ENCODE results near the gene MISP3. TPM values are rescaled to one million over a fixed set of nuclear protein-coding genes. Genes with fewer than 3 reads are reported as not detected.

The MISP3 gene
- total RNA-seq, 2 donors from 2014 or later: 1.5 to 4.1 TPM

- peak; percentile 36 for ATAC-seq (replicated peaks)
- Mint-ChIP-seq H3K27ac (peak overlapping the region; percentile 98), H3K9me3 (no peaks in the 10 kb centered on the region), H3K36me3 (ENCODE audit: low read depth) (peaks cover 13% of the 10 kb centered on the region), H3K4me1 (peaks cover 3% of the 10 kb centered on the region), H3K4me3 (peak overlapping the region; percentile 93), H3K27me3 (no peaks in the 10 kb centered on the region)
Observed at GRCh38 chr19:14081797-14082674, 9.4 kb downstream of the MISP3 start.

DNA sequence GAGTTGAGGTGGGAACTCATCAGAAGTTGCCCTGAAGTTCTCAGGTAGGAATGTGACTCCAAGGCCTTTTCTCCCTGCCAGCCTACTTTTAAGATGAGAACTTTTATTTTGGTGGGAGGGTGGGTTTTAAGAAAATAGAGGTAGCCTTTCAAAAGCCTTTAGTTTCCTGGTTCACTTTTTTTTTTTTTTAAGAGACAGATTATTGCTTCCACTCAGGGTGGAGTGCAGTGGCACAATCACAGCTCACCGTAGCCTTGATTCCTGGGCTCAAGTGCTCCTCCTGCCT, 10.0 kb downstream of the MISP3 start:
- peak overlapping the region; percentile 98 for H3K27ac Mint-ChIP-seq
- ATAC-seq (replicated peaks): no peak
- peaks cover 3% of the 10 kb centered on the region for H3K4me1 Mint-ChIP-seq
- no peaks in the 10 kb centered on the region for H3K9me3 Mint-ChIP-seq
- H3K27me3 Mint-ChIP-seq: no peaks in the 10 kb centered on the region
- peaks cover 18% of the 10 kb centered on the region for H3K36me3 Mint-ChIP-seq (ENCODE audit: low read depth)
- peak overlapping the region; percentile 93 for H3K4me3 Mint-ChIP-seq

DNA sequence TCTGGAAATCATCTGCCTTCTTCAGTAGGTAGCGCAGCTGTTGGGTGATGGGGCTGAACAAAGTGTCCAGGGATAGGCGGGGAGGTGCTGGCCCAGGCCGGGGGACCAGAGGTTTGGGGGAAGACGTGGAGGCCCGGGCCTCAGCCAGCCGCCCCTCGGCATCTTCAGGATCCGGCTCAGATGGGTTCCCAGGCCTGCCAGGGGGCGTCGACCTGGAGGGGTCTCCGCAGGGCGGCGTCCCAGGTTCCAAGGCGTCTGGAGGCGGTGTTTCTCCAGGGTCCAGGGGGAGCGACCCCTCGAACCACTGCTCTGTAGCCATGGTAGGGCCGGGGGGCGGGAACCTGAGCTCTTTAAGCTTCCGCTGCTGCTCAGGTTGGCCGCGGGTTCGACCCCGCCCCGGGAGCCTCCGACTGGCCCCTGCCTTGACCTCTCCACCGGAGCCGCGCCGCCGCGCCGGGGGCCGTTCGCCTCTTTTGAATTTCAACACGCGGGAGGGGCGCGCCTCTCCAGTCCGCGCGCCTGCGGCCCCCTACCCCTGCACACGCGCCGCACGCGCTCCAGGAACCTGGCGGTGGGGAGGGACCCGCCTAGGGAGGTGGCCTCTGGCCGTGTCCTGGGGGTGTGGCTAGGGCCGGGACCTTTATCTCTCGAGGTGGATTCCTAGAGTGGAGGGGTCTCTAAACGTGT, 12.9 kb downstream of the MISP3 start, which contains the start of gene C19orf67:
C19orf67 (minus strand) TSS at position 475 of the 687 bp plus-strand sequence; CDS start at position 319, 156 bp downstream.
- Mint-ChIP-seq H3K4me1 (peaks cover 9% of the 10 kb centered on the region), H3K36me3 (ENCODE audit: low read depth) (peaks cover 37% of the 10 kb centered on the region), H3K4me3 (no peak within 1 kb of the TSS), H3K27me3 (no peaks in the 10 kb centered on the region), H3K27ac (no peak within 1 kb of the TSS), H3K9me3 (no peaks in the 10 kb centered on the region)
- no peak for ATAC-seq (replicated peaks)

DNA sequence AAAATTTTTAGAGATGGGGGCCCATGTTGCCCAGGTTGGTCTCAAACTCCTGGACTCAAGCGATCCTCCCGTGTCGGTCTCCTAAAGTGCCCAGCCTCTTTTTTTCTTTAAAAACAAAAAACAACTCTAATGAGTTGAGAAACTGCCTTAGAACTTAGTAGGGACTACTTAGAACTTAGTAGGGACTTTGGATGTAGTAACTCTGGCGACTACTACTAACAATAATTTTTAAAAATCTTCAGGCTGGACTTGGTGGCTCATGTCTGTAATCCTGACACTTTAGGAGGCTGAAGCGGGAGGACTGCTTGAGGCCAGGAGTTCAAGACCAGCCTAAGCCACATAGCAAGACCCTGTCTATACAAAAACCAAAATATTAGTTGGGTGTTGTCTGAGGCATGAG, 13.5 kb downstream of the MISP3 start:
- Mint-ChIP-seq H3K4me3 (no peak overlapping the region), H3K9me3 (no peaks in the 10 kb centered on the region), H3K4me1 (peaks cover 9% of the 10 kb centered on the region), H3K36me3 (ENCODE audit: low read depth) (peaks cover 36% of the 10 kb centered on the region), H3K27ac (no peak overlapping the region), H3K27me3 (no peaks in the 10 kb centered on the region)
- ATAC-seq (replicated peaks): no peak

- Mint-ChIP-seq H3K4me3 (peak overlapping the region; percentile 59), H3K4me1 (peaks cover 16% of the 10 kb centered on the region), H3K36me3 (ENCODE audit: low read depth) (peaks cover 36% of the 10 kb centered on the region), H3K27me3 (no peaks in the 10 kb centered on the region), H3K9me3 (no peaks in the 10 kb centered on the region), H3K27ac (peak overlapping the region; percentile 36)
- ATAC-seq (replicated peaks): no peak
Observed at GRCh38 chr19:14088634-14089411, 16.2 kb downstream of the MISP3 start.

- Mint-ChIP-seq H3K36me3 (ENCODE audit: low read depth) (peaks cover 36% of the 10 kb centered on the region), H3K27me3 (no peaks in the 10 kb centered on the region), H3K9me3 (no peaks in the 10 kb centered on the region), H3K4me1 (peaks cover 16% of the 10 kb centered on the region), H3K27ac (peak overlapping the region; percentile 36), H3K4me3 (peak overlapping the region; percentile 59)
- ATAC-seq (replicated peaks): no peak
Observed at GRCh38 chr19:14089412-14089661, 16.8 kb downstream of the MISP3 start.

DNA sequence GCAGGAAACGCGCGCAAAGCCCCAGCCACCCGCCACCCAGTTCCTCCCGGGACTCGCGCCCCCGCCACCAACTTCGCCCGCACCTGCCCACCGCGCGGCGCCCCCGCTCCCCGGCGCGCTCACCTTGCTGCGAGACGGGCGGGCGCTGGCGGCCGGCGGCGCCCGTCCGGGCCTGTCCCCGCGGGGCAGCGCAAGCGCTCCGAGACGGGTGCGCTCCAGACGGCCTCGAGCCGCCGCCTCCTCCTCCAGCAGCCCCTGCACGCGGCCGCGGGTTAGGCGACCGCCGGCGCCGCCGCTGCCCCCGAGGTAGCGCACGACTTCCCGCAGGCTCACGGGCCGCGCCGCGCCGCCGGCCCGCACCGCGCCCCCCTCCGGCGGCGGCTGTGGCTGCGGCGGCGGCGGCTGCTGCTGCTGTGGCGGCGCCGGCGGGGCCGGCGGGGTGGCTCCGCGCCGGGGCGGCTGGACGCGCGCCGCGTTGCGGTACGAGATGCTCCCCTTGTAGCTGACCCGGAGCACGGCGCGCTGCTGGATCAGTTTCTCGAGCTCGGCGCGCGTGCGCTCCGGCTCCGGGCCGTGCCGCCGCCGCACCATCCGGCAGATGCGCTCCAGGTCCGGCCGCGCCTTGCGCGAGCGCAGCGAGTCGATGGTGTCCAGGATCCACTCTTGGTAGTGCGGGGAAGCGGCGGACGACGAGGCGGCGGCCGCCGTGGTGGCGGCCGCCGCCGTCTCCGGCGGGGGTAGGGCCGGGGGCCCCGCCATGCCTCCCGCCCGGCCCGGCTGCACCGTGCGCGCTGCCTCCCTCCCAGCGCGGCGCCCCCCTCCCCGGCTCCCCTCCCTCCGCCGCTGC, 17.3 kb downstream of the MISP3 start:
- Mint-ChIP-seq H3K36me3 (ENCODE audit: low read depth) (peaks cover 36% of the 10 kb centered on the region), H3K4me1 (peaks cover 20% of the 10 kb centered on the region), H3K4me3 (peak overlapping the region; percentile 59), H3K27me3 (no peaks in the 10 kb centered on the region), H3K9me3 (no peaks in the 10 kb centered on the region), H3K27ac (peak overlapping the region; percentile 36)
- ATAC-seq (replicated peaks): peak; percentile 24

DNA sequence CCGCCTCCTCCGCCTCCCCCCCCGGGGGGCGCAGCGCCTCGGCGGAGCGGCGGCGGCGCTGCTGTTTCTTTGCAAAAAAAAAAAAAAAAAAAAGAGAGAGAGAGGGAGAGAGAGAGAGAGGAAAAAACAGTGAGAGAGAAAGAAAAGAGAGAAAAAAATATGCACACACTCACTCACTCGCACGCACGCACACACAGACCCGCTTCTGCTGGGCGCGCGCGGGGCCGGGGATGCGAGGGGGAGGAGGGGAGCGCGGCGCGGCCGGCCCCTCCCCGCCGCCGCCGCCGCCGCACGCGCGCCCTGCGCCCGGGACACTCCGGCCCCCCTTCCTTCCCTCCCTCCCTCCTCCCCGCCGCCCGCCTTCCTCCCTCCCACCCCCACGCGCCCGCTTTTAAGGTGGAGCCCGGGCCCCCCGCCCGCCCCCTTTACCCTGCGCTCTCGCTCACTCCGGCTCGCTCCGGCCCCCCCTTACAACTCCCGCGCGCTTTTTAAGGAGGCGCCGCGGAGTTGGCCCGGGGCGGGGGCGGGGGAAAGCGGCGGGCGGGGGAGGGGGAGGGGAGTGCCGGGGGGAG, 18.0 kb downstream of the MISP3 start, which contains the start of gene SAMD1:
SAMD1 (minus strand) TSS at position 243 of the 572 bp plus-strand sequence.
- H3K27me3 Mint-ChIP-seq: no peaks in the 10 kb centered on the region
- ATAC-seq (replicated peaks): peak; percentile 62
- peaks cover 17% of the 10 kb centered on the region for H3K4me1 Mint-ChIP-seq
- peaks cover 36% of the 10 kb centered on the region for H3K36me3 Mint-ChIP-seq (ENCODE audit: low read depth)
- peak within 1 kb of the TSS; percentile 91 for H3K4me3 Mint-ChIP-seq
- H3K27ac Mint-ChIP-seq: peak within 1 kb of the TSS; percentile 93
- H3K9me3 Mint-ChIP-seq: no peaks in the 10 kb centered on the region

DNA sequence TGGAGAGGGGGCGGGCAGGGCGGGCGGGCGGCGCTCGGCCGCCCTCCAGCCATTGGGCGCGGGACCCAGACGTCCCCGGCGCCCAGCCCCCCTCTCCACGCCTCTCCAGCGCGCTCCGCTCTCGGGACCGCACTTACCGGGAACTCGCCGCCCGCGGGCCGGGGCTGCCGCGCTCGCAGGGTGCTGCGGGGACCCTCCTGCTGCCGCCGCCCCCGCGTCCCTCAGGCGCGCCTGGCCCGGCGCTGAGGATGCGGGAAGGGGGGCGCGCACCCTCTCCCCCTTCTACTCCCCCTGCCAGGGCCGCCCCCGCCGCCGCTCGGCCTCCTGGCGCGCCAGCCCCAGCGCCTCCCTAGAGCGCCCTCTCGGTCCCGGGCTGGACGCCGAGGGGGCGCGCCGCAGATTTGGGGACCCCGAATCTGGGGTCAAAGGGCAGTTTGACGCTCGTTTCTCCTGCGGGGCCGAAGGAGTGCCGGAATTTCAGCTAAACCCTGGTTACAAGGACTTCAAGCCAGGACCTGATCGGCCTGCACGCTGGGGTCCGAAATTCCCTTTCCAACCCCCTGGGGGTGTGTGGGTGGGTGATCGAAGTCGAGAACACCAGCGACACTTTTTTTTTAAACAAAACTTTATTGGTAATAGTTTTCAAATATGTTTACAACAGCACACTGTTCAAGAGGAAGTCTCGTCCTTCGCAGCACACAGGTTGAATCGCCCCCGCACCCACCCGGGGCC, 18.7 kb downstream of the MISP3 start:
- peaks cover 17% of the 10 kb centered on the region for H3K4me1 Mint-ChIP-seq
- no peaks in the 10 kb centered on the region for H3K9me3 Mint-ChIP-seq
- peak; percentile 81 for ATAC-seq (replicated peaks)
- peaks cover 36% of the 10 kb centered on the region for H3K36me3 Mint-ChIP-seq (ENCODE audit: low read depth)
- peak overlapping the region; percentile 91 for H3K4me3 Mint-ChIP-seq
- no peaks in the 10 kb centered on the region for H3K27me3 Mint-ChIP-seq
- H3K27ac Mint-ChIP-seq: peak overlapping the region; percentile 93

DNA sequence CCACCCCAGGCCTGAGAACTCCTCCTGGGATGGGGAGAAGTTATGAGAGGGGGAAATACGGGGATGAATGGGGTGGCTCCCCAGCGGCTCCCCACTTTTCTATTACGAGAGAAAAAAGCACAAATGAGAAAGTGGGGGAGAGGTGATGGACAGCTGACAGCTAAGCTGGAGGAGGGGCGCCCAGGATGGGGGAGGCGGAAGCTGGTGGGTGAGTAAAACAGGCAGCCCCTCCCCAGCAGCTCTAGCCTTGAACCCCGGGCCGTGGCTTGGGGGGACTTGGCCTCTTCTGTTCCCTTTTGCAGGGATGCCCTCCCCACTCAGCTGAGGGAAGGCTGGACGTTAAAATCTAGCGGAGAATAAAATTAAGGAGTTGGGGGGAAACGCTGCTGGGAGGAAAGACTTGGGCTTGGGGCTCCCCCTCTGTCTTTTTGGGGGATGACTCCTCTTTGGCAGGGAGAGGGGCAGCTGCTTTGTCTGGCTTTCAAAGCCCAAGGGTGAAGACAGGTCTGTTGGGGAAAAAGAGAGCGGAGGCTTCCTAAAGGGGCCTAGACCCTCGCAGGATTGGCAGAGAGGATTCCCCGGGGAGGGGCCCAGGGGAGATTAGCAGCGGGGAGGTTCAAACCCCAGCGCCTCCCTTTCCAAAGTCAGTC, 19.4 kb downstream of the MISP3 start:
- peak overlapping the region; percentile 93 for H3K27ac Mint-ChIP-seq
- peak overlapping the region; percentile 91 for H3K4me3 Mint-ChIP-seq
- no peaks in the 10 kb centered on the region for H3K27me3 Mint-ChIP-seq
- ATAC-seq (replicated peaks): no peak
- H3K36me3 Mint-ChIP-seq (ENCODE audit: low read depth): peaks cover 35% of the 10 kb centered on the region
- no peaks in the 10 kb centered on the region for H3K9me3 Mint-ChIP-seq
- peaks cover 17% of the 10 kb centered on the region for H3K4me1 Mint-ChIP-seq

DNA sequence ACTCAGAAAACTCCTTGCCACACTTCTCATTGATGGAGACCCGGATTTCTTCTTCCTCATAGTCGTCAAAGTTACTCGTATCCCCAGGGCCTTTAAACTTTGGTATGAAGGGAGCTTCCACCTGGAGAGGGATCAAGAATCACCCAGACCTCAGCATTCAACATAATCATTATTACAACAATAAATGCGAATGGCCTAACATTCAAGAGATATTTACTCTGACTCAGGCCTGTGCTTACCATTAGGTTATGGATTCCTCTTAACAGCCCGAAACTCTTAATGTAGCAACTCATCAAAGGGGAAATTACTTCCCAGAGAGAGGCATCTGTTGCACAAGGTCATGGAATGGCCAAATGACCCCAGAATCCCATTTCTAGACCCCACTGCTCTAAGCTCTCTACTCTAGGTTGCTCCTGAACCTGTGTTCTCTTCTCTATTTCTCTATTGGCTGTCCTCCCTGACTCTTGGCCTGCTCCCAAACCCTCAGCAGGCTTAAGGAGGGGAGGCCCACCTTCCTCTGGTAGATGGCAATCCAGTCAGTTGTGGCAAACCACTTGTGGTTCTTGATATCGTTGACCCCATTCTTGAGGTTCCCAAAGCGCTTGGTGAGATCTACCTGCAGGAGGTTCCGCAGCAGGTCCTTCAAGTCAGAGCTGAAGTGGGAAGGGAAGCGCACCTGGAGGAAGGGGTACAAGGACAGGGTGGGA, 20.7 kb downstream of the MISP3 start:
- ATAC-seq (replicated peaks): no peak
- no peaks in the 10 kb centered on the region for H3K27me3 Mint-ChIP-seq
- H3K4me3 Mint-ChIP-seq: peak overlapping the region; percentile 27
- peaks cover 35% of the 10 kb centered on the region for H3K36me3 Mint-ChIP-seq (ENCODE audit: low read depth)
- H3K27ac Mint-ChIP-seq: no peak overlapping the region
- no peaks in the 10 kb centered on the region for H3K9me3 Mint-ChIP-seq
- H3K4me1 Mint-ChIP-seq: peaks cover 17% of the 10 kb centered on the region

DNA sequence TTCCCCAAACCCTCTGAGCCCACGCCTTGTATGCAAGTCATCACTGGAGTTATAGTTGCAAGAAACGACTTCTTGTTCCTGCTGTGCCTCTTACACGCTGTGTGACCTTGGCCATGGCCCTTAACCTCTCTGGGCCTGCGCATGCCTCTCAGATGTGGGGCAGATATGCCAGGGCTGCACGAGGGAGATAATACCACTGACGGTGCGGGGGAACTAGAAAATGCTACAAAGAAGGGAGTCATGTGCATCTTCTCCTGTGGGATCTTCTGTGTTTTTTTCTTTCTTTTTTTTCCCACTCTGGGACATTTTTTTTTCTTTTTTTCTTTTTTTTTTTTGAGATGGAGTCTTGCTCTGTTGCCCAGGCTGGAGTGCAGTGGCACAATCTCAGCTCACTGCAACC, 22.3 kb downstream of the MISP3 start:
- no peak for ATAC-seq (replicated peaks)
- peaks cover 11% of the 10 kb centered on the region for H3K4me1 Mint-ChIP-seq
- H3K27ac Mint-ChIP-seq: no peak overlapping the region
- no peaks in the 10 kb centered on the region for H3K9me3 Mint-ChIP-seq
- no peak overlapping the region for H3K4me3 Mint-ChIP-seq
- H3K27me3 Mint-ChIP-seq: no peaks in the 10 kb centered on the region
- peaks cover 23% of the 10 kb centered on the region for H3K36me3 Mint-ChIP-seq (ENCODE audit: low read depth)

Measured in activated T-helper 17 cell treated with anti-CD3 and anti-CD28 coated beads, Interleukin-2, amount 50 U/mL, for 72 hours (primary cell).